ENCODE measurements around the gene SMIM8.

DNA sequence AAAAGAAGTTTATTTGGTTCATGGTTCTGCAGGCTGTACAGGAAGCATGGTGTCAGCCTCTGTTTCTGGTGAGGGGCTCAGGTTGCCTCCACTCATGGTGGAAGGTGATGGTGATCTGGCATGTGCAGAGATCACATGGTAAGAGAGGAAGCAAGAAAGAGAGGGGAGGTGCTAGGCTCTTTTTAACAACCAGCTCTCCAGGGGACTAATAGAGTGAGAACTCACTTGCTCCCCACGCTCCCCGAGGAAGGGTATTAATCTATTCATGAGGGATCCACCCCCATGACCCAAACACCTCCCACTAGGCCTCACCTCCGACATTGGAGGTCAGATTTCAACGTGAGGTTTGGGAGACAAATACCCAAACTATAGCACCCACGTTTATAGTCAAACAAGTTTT is 10.6 kb downstream of the SMIM8 start:
- TF ChIP-seq, protein P1, sequence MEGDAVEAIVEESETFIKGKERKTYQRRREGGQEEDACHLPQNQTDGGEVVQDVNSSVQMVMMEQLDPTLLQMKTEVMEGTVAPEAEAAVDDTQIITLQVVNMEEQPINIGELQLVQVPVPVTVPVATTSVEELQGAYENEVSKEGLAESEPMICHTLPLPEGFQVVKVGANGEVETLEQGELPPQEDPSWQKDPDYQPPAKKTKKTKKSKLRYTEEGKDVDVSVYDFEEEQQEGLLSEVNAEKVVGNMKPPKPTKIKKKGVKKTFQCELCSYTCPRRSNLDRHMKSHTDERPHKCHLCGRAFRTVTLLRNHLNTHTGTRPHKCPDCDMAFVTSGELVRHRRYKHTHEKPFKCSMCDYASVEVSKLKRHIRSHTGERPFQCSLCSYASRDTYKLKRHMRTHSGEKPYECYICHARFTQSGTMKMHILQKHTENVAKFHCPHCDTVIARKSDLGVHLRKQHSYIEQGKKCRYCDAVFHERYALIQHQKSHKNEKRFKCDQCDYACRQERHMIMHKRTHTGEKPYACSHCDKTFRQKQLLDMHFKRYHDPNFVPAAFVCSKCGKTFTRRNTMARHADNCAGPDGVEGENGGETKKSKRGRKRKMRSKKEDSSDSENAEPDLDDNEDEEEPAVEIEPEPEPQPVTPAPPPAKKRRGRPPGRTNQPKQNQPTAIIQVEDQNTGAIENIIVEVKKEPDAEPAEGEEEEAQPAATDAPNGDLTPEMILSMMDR (IDR thresholded peaks at IDR 0.05; ENCODE audit: low read length), result no peak
- TF ChIP-seq EZH2phosphoT487 (IDR thresholded peaks at IDR 0.05; ENCODE audit: low read length), result no peak
- no peak for TF ChIP-seq EZH2 (optimal IDR thresholded peaks at IDR 0.05; ENCODE audit: low read depth, low read length)
